ENCODE results near the gene HAUS7.

DNA sequence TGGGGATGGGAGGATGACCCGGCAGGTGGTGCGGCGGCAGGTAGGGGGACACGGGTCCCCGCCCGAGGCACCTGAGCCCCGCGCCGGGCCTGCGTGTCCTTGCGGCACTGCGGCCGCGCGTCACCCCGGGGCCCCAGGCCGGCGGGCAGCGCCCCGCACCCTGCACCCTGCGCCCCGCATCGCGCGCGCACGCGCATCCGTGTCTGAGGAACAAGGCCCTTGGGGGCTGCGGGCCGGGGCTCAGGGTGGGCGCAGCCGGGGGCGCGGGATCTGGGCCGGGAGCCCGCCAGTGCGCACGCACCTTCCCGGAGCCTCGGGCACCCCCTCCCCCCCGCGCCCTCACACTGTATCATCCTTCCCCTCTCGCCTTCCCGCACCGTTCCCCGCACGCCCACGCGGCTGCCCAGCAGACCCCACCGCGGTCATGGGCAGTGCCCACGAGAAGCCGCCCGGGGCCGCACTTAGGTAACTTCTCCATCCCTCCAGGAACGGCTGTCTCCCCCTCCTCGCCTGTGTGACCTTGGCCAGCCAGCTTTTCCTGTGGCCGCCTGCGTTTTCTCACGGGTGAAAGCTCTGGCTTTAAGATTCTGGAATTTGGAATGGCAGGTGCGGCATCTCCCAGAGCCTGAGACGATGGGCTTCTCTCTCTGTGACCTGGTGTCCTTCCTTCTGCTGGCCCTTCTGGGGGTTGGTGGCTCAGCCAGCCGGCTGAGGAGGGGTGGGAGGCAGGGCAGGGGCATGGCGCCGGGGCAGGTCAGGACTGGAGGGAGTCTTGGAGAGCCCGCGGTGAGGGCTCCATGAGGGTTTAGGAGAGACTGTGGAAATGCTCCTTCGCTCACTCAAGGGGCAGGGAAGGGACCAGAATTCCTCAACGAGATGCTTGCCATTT is 47.8 kb upstream of the HAUS7 start:
- TF ChIP-seq CHD2 (IDR thresholded peaks at IDR 0.05; ENCODE audit: low read length, partially characterized antibody): no peak
- TF ChIP-seq, protein P1, sequence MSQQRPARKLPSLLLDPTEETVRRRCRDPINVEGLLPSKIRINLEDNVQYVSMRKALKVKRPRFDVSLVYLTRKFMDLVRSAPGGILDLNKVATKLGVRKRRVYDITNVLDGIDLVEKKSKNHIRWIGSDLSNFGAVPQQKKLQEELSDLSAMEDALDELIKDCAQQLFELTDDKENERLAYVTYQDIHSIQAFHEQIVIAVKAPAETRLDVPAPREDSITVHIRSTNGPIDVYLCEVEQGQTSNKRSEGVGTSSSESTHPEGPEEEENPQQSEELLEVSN (IDR thresholded peaks at IDR 0.05; ENCODE audit: borderline replicate concordance, low read depth): no peak
- TF ChIP-seq, protein P2, sequence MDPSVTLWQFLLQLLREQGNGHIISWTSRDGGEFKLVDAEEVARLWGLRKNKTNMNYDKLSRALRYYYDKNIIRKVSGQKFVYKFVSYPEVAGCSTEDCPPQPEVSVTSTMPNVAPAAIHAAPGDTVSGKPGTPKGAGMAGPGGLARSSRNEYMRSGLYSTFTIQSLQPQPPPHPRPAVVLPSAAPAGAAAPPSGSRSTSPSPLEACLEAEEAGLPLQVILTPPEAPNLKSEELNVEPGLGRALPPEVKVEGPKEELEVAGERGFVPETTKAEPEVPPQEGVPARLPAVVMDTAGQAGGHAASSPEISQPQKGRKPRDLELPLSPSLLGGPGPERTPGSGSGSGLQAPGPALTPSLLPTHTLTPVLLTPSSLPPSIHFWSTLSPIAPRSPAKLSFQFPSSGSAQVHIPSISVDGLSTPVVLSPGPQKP (IDR thresholded peaks at IDR 0.05; ENCODE audit: low read depth, low read length): no peak
- no peak for TF ChIP-seq POLR2A (IDR thresholded peaks at IDR 0.05; ENCODE audit: low read length)
- no peak for TF ChIP-seq EP300 (IDR thresholded peaks at IDR 0.05)
- TF ChIP-seq, protein P3, sequence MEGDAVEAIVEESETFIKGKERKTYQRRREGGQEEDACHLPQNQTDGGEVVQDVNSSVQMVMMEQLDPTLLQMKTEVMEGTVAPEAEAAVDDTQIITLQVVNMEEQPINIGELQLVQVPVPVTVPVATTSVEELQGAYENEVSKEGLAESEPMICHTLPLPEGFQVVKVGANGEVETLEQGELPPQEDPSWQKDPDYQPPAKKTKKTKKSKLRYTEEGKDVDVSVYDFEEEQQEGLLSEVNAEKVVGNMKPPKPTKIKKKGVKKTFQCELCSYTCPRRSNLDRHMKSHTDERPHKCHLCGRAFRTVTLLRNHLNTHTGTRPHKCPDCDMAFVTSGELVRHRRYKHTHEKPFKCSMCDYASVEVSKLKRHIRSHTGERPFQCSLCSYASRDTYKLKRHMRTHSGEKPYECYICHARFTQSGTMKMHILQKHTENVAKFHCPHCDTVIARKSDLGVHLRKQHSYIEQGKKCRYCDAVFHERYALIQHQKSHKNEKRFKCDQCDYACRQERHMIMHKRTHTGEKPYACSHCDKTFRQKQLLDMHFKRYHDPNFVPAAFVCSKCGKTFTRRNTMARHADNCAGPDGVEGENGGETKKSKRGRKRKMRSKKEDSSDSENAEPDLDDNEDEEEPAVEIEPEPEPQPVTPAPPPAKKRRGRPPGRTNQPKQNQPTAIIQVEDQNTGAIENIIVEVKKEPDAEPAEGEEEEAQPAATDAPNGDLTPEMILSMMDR (IDR thresholded peaks at IDR 0.05): no peak
- TF ChIP-seq JUN (IDR thresholded peaks at IDR 0.05): no peak
- no peak for TF ChIP-seq BHLHE40 (IDR thresholded peaks at IDR 0.05; ENCODE audit: low read depth, low read length)
- no peak for TF ChIP-seq RCOR1 (IDR thresholded peaks at IDR 0.05; ENCODE audit: low read depth, low read length)
- TF ChIP-seq NFE2L2 (conservative IDR thresholded peaks at IDR 0.05; ENCODE audit: low read length): no peak
- TF ChIP-seq, protein P4, sequence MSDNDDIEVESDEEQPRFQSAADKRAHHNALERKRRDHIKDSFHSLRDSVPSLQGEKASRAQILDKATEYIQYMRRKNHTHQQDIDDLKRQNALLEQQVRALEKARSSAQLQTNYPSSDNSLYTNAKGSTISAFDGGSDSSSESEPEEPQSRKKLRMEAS (IDR thresholded peaks at IDR 0.05): no peak
- TF ChIP-seq, protein P5, sequence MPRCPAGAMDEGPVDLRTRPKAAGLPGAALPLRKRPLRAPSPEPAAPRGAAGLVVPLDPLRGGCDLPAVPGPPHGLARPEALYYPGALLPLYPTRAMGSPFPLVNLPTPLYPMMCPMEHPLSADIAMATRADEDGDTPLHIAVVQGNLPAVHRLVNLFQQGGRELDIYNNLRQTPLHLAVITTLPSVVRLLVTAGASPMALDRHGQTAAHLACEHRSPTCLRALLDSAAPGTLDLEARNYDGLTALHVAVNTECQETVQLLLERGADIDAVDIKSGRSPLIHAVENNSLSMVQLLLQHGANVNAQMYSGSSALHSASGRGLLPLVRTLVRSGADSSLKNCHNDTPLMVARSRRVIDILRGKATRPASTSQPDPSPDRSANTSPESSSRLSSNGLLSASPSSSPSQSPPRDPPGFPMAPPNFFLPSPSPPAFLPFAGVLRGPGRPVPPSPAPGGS (IDR thresholded peaks at IDR 0.05): no peak
- TF ChIP-seq, protein P6, sequence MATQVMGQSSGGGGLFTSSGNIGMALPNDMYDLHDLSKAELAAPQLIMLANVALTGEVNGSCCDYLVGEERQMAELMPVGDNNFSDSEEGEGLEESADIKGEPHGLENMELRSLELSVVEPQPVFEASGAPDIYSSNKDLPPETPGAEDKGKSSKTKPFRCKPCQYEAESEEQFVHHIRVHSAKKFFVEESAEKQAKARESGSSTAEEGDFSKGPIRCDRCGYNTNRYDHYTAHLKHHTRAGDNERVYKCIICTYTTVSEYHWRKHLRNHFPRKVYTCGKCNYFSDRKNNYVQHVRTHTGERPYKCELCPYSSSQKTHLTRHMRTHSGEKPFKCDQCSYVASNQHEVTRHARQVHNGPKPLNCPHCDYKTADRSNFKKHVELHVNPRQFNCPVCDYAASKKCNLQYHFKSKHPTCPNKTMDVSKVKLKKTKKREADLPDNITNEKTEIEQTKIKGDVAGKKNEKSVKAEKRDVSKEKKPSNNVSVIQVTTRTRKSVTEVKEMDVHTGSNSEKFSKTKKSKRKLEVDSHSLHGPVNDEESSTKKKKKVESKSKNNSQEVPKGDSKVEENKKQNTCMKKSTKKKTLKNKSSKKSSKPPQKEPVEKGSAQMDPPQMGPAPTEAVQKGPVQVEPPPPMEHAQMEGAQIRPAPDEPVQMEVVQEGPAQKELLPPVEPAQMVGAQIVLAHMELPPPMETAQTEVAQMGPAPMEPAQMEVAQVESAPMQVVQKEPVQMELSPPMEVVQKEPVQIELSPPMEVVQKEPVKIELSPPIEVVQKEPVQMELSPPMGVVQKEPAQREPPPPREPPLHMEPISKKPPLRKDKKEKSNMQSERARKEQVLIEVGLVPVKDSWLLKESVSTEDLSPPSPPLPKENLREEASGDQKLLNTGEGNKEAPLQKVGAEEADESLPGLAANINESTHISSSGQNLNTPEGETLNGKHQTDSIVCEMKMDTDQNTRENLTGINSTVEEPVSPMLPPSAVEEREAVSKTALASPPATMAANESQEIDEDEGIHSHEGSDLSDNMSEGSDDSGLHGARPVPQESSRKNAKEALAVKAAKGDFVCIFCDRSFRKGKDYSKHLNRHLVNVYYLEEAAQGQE (IDR thresholded peaks at IDR 0.05): no peak

All from A549 (cell line).